ENCODE results near the gene RAD51C.

Gene RAD51C

DNA sequence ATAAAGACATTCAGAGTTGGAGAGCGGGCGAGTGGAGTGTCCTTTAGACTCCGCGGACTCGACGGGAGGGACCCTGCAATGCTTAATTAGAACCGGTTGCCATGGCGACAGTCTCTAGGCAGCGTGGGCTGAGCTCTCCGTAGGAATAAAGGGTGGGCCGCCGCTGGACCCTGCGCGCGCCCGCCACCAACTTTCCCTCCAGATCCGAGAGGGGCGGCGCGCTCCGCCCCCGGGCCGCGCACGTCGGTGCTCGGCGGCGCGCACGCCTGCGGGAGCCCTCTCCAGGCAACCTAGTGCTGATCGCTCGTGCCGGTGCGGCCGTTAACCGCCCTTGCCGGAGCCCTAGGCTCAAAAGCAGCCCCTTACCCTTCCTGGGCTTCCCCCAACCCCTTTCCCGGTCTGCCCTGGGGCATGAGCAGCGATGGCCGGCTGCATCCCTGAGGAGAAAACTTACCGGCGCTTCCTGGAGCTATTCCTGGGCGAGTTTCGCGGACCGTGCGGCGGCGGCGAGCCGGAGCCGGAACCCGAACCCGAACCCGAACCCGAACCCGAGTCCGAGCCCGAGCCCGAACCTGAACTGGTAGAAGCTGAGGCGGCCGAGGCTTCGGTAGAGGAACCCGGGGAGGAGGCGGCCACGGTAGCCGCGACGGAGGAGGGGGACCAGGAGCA is 63.3 kb downstream of the RAD51C start, which contains the start of gene PPM1E:
Gene PPM1E, plus strand, starts transcription at position 278 of the 669 bp plus-strand sequence.
- no peaks in the 10 kb centered on the region for H3K27me3 ChIP-seq (replicated peaks)
- H3K27ac ChIP-seq = no peak within 1 kb of the TSS
- in situ Hi-C loops (cut with HindIII; ENCODE audit: low pct_ligation_motif_present, low sequenced_read_pairs) = no loop called here
- peak within 1 kb of the TSS; percentile 71 for H3K4me3 ChIP-seq (ENCODE audit: low read depth, low read length)
- H3K36me3 ChIP-seq (replicated peaks) = no peaks in the 10 kb centered on the region
- peak; percentile 38 for DNase-seq
- TF ChIP-seq, protein P1, sequence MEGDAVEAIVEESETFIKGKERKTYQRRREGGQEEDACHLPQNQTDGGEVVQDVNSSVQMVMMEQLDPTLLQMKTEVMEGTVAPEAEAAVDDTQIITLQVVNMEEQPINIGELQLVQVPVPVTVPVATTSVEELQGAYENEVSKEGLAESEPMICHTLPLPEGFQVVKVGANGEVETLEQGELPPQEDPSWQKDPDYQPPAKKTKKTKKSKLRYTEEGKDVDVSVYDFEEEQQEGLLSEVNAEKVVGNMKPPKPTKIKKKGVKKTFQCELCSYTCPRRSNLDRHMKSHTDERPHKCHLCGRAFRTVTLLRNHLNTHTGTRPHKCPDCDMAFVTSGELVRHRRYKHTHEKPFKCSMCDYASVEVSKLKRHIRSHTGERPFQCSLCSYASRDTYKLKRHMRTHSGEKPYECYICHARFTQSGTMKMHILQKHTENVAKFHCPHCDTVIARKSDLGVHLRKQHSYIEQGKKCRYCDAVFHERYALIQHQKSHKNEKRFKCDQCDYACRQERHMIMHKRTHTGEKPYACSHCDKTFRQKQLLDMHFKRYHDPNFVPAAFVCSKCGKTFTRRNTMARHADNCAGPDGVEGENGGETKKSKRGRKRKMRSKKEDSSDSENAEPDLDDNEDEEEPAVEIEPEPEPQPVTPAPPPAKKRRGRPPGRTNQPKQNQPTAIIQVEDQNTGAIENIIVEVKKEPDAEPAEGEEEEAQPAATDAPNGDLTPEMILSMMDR (IDR thresholded peaks at IDR 0.05; ENCODE audit: low read depth, low read length, missing control alignments) = no peak

DNA sequence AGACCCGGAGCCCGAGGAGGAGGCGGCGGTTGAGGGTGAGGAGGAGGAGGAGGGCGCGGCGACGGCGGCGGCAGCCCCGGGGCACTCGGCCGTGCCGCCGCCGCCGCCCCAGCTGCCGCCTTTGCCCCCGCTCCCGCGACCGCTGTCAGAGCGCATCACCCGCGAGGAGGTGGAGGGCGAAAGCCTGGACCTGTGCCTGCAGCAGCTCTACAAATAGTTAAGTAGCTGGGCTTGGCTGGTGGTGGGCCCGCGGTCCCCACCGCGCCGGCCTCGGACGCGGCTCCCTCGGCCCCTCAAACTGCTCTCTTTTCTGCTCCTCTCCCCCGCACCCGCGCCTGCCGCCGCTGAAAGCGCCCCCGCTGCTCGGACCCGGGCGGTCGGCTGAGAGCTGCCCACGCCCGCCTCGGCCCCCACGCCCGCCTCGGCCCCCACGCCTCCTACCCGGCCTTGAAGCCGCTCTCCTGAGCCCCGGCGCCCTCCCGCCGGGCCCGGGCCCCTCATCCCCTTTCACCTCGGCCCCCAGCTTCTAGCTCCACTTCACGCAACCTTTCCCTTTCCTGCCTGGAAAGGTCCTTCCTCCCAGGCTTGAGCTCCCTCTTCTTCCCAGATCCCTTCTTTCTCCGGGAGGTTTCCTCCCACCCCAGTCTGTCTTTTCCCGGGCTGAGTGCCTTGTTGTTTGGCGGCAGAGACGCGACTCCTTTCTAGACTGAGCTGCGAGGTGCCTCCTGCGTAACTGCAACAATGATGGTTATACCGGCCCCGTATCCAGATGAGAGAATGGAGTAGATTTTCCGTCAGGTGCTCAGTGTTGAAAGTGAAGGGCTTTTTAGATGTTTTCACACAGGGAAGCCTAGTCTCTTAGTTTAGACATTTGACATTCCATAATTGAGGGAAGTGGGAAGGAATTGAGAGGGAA is 64.1 kb downstream of the RAD51C start:
- no peak overlapping the region for H3K27ac ChIP-seq
- TF ChIP-seq, protein P1 (IDR thresholded peaks at IDR 0.05; ENCODE audit: low read depth, low read length, missing control alignments) = no peak
- H3K4me3 ChIP-seq (ENCODE audit: low read depth, low read length) = peak overlapping the region; percentile 71
- in situ Hi-C loops (cut with HindIII; ENCODE audit: low pct_ligation_motif_present, low sequenced_read_pairs) = no loop called here
- no peaks in the 10 kb centered on the region for H3K36me3 ChIP-seq (replicated peaks)
- no peak for DNase-seq
- H3K27me3 ChIP-seq (replicated peaks) = no peaks in the 10 kb centered on the region

GRCh38 chr17:58757162-58757613 is 64.8 kb downstream of the RAD51C start:
- TF ChIP-seq, protein P1 (IDR thresholded peaks at IDR 0.05; ENCODE audit: low read depth, low read length, missing control alignments) = no peak
- Histone ChIP-seq H3K27ac (no peak overlapping the region), H3K4me3 (ENCODE audit: low read depth, low read length) (peak overlapping the region; percentile 71), H3K27me3 (replicated peaks) (no peaks in the 10 kb centered on the region), H3K36me3 (replicated peaks) (no peaks in the 10 kb centered on the region)
- no peak for DNase-seq
- in situ Hi-C loops (cut with HindIII; ENCODE audit: low pct_ligation_motif_present, low sequenced_read_pairs) = no loop called here

DNA sequence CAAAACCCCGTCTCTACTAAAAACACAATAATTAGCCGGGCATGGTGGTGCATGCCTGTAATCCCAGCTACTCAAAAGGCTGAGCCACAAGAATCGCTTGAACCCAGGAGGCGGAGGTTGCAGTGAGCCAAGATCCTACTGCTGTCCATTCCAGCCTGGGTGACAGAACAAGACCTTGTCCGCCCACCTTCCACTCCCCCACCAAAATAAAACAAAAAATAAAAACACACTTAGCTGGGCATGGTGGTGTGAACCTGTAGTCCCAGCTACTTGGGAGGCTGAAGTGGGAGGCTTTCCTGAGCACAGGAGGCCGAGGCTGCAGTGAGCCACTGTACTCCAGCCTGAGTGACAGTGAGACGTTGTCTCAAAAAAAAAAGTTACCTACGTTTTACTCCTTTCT is 66.5 kb downstream of the RAD51C start:
- H3K27ac ChIP-seq = no peak overlapping the region
- TF ChIP-seq, protein P1 (IDR thresholded peaks at IDR 0.05; ENCODE audit: low read depth, low read length, missing control alignments) = no peak
- H3K27me3 ChIP-seq (replicated peaks) = no peaks in the 10 kb centered on the region
- H3K36me3 ChIP-seq (replicated peaks) = no peaks in the 10 kb centered on the region
- in situ Hi-C loops (cut with HindIII; ENCODE audit: low pct_ligation_motif_present, low sequenced_read_pairs) = no loop called here
- no peak for DNase-seq
- no peak overlapping the region for H3K4me3 ChIP-seq (ENCODE audit: low read depth, low read length)

DNA sequence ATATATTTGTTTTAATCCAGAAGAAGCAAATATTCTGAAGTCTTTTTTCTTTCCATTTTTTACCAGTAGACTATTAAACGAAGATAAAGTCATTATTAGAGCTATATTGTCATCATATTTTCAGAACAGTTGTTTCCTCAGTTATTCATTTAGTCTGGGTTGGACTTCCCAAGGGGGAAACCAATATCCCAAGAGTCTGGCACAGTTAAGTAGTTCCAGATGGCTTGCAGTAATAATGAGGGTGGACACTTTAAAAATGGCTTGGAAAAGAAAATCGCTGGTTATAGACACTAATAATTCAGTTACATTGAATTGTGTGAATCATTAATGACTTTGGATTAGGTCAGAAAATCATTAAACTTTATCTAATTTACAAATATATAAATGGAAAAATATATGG is 67.1 kb downstream of the RAD51C start:
- in situ Hi-C loops (cut with HindIII; ENCODE audit: low pct_ligation_motif_present, low sequenced_read_pairs) = no loop called here
- TF ChIP-seq, protein P1 (IDR thresholded peaks at IDR 0.05; ENCODE audit: low read depth, low read length, missing control alignments) = no peak
- H3K27me3 ChIP-seq (replicated peaks) = no peaks in the 10 kb centered on the region

More for the DNA sequence above, 67.1 kb downstream of the RAD51C start:
- no peak overlapping the region for H3K4me3 ChIP-seq (ENCODE audit: low read depth, low read length)
- H3K27ac ChIP-seq = no peak overlapping the region
- DNase-seq = no peak
- no peaks in the 10 kb centered on the region for H3K36me3 ChIP-seq (replicated peaks)

Measured in brain microvascular endothelial cell (primary cell).